ENCODE measurements around the gene PPP2R1A.
"Not testable (repeated sequence)": the region's sequence is repeated elsewhere in the genome, so short reads cannot be mapped to it uniquely, and the experiment has no call there.

The PPP2R1A gene

DNA sequence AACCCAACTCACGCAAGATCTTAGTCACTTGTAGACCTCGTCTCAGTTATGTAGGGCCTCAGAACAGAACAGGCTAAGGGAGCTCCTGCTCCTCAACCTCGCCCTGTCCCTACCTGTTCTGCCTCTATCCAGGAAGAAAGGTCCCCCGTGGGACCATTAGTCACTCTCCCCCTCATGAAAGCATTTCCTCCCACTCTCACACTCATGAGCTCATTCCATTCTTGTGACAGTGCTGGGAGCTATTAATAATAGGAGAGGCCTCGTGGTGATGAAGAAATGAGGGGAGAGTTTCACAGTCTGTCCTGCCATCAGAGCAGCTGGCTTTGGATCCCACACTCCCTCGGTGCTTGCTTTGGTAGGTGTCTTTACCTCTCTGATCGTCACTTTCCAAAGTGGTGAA, 10.2 kb downstream of the PPP2R1A start:
- H3K27ac ChIP-seq = peak overlapping the region; percentile 66
- peak; percentile 58 for DNase-seq (ENCODE audit: low read depth, low spot score)

DNA sequence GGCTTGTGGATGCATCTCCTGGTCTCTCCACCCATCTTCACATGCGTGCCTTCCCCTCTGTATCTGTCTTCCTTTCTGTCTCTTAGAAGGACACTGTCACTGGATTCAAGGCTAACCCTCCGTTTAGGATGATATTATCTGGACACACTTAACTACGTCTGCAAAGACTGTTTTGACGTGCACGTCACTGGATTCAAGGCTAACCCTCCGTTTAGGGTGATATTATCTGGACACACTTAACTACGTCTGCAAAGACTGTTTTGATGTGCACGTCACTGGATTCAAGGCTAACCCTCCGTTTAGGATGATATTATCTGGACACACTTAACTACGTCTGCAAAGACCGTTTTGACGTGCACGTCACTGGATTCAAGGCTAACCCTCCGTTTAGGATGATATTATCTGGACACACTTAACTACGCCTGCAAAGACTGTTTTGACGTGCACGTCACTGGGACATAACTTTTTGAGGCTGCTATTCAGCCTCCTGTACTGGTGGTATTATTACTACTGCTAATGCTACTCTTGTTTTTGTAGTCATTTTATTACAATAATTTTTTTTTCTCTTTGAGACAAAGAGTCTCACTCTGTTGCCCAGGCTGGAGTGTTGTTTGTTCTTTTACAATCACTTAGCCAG, 11.0 kb downstream of the PPP2R1A start:
- not testable (repeated sequence) for DNase-seq (ENCODE audit: low read depth, low spot score)
- H3K27ac ChIP-seq = peak overlapping the region; percentile 66

DNA sequence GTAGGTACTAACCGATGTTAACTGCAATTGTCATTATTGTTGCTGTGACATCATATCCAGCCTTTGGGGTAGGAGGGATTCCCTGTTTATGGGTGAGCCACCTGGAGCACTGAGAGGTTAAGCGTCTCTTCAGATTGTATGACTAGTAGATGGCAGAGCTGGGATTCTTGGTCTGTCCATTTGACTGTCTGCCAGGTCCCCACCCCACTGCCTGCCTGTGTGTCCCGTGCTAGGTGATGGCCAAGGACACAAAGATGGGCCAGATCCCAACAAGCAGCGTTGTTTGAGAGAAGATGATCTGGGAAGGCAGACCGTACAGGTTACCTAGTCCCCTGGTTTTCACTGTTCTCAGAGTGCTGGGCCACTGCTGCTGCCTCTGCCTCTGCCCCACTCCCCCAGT, 16.6 kb downstream of the PPP2R1A start:
- no peak for DNase-seq (ENCODE audit: low read depth, low spot score)
- H3K27ac ChIP-seq = no peak overlapping the region

DNA sequence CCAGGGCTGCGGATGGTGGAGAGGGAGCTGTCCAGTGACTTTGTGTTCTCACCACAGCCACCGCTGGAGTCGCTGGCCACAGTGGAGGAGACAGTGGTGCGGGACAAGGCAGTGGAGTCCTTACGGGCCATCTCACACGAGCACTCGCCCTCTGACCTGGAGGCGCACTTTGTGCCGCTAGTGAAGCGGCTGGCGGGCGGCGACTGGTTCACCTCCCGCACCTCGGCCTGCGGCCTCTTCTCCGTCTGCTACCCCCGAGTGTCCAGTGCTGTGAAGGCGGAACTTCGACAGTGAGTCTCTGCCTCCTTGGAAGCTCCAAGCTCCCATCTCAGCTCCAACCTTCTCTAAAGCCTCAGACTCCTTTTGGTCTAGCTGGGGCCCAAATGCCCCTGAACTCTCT, 21.4 kb downstream of the PPP2R1A start:
- H3K27ac ChIP-seq = no peak overlapping the region
- no peak for DNase-seq (ENCODE audit: low read depth, low spot score)

DNA sequence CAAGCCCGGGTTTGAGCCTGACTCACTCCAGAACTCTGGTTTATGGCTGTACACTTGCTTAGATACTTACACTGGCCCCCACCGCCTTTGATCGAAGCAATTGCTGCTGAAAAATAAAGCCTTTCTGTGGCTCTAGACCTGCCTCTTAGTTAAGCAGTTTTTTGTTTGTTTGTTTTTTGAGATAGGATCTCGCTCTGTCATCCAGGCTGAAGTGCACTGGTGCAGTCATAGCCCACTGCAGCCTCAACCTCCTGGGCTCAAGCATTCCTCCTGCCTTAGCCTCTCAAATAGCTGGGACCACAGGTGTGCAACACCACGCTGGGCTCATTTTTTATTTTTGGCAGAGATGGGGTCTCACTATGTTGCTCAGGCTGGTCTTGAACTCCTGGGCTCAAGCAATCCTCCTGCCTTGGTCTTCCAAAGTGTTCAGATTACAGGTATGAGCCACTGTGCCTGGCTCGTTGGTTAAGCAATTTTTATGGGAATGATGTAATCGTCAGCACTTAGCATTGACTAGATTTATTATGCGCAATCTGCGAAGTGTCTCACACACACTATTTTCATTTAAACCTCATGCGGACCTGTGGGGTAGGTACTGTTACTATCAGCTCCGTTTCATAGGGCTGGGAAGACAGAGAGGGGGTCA, 22.2 kb downstream of the PPP2R1A start:
- DNase-seq (ENCODE audit: low read depth, low spot score) = no peak
- no peak overlapping the region for H3K27ac ChIP-seq

DNA sequence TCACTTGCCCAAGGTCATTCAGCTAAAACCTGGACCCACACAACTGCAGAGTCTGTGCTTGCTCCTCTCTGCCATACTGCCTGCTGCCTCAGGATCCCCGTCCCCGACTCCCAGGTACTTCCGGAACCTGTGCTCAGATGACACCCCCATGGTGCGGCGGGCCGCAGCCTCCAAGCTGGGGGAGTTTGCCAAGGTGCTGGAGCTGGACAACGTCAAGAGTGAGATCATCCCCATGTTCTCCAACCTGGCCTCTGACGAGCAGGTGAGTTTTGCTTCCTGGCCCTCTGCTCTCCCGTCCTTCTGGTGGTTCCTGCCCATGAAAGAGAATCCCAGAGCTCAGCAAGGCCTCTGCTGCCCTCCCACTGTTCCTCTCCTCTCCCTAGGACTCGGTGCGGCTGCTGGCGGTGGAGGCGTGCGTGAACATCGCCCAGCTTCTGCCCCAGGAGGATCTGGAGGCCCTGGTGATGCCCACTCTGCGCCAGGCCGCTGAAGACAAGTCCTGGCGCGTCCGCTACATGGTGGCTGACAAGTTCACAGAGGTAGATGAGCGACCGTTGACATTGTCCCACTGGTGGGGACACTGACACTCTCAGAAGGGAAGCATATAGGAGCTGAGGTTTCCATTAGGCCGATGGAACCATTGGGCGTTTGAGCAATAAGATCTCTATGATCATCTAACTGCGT, 22.9 kb downstream of the PPP2R1A start:
- no peak for DNase-seq (ENCODE audit: low read depth, low spot score)

DNA sequence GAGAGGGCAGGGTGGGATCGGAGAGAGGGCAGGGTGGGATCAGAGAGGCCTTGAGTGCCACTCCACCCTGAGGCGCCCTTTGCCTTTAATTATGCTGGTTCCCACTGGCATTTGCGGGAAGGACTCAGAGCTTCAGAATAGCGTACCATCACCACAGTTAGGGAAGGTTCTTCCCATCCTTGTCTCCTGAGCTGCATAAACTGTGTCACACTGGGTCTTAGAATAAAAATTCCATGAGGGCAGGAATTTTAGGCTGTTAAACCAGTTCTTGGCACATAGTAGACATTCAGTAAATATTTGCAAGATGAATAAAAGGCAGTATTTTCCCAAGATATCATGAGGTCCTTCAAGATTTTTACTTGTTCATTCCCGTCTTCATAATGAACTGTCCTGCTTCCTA, 24.4 kb downstream of the PPP2R1A start:
- H3K27ac ChIP-seq = no peak overlapping the region
- DNase-seq (ENCODE audit: low read depth, low spot score) = no peak

More for the DNA sequence above, 22.9 kb downstream of the PPP2R1A start:
- H3K27ac ChIP-seq = no peak overlapping the region

DNA sequence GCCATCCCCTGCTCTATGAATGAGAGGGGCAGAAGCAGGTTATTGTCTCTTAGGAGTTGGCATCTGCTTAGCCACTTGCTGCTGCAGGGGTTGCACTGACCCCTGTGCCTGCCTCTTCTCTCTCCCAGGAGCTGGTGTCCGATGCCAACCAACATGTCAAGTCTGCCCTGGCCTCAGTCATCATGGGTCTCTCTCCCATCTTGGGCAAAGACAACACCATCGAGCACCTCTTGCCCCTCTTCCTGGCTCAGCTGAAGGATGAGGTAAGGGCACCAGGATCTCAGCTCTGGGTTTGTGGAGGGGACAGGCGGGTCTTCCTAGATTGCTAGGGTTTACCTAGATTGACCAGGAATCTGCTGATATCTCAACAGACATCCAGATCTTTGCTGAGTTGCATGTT, 26.5 kb downstream of the PPP2R1A start:
- no peak for DNase-seq (ENCODE audit: low read depth, low spot score)
- no peak overlapping the region for H3K27ac ChIP-seq

DNA sequence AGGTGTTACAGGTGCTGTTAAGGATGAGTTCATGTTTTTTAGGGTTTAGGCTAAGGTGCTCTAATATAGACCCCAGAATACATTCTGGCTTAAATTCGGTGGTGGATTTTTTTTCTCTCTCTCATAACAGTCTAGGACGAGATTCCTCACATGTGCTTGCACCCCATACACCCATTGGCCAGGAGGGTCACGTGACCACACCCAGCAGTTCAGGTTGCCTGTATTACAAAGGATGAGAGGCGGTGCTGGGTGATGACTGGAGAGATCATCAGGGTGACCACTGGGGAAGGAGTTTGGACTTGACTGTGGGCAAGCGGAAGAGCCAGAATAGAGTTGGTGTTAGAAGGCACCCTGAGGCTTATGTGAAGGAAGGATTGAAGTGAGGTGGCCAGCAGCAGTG, 27.7 kb downstream of the PPP2R1A start:
- DNase-seq (ENCODE audit: low read depth, low spot score) = no peak
- H3K27ac ChIP-seq = no peak overlapping the region

DNA sequence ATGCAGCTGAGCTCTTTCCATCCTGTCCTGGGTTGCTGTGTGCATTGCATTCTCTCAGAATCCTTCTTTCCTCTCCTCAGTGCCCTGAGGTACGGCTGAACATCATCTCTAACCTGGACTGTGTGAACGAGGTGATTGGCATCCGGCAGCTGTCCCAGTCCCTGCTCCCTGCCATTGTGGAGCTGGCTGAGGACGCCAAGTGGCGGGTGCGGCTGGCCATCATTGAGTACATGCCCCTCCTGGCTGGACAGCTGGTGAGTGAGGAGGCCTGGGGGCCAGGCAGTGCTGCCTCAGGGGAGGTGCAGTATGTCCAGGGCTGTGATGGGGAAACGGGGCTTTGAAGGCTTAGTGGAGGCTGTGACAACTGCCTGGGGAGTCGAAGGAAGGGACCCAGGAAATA, 29.8 kb downstream of the PPP2R1A start:
- no peak for DNase-seq (ENCODE audit: low read depth, low spot score)
- no peak overlapping the region for H3K27ac ChIP-seq

DNA sequence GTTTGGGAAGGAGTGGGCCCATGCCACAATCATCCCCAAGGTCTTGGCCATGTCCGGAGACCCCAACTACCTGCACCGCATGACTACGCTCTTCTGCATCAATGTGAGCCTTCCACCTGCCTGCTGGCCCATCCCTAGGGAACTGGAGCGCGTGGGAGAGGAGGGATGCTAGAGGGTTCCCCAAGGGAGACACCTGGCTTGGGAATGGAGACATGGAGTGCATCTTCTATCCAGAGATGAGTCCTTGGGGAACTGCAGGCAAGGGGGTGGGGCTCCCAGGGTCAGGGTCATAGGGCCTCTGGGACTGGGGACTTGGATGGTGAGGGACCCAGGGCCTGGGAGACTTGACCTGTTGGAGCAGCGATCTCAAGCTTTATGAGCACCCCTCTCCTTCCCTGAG, 31.2 kb downstream of the PPP2R1A start:
- no peak for DNase-seq (ENCODE audit: low read depth, low spot score)
- no peak overlapping the region for H3K27ac ChIP-seq

DNA sequence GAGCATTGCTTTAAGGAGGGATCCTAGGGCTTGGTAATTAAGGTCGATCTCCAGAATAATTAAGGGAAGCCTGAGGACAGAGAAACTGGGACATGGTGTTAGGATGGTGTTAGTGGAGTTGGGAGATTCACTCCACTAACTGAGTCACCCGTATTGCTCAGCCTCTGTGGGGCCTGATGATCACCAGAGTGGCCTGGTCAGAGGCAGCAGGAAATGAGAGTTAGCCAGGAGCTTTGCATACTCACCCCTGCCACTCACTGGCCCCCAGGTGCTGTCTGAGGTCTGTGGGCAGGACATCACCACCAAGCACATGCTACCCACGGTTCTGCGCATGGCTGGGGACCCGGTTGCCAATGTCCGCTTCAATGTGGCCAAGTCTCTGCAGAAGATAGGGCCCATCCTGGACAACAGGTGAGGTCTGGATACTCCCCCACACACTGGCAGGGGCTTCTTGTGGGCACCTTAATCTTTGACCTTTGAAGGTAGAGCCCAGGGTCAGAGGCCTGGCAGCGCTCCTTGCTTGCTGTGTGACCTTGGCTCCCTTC, 32.1 kb downstream of the PPP2R1A start:
- no peak for DNase-seq (ENCODE audit: low read depth, low spot score)

DNA sequence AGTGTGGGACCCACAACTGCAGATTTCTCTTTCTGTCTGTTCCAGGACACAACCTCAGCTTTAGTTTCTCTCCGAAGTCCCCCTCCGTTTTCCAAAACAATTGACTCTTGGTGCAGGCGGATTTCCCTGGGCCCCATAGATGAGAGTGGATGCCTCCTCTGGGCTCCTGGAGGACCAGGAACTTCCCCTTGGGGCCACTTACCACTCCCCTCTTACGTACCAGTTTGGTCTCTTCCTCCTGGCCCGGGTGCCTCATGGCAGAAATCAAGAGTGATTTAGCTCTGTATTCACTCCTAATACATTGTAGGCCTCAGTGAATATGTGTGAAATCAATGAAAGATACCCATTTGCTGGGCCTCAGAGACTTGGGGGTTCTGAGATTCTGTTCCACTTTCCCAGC, 34.4 kb downstream of the PPP2R1A start:
- H3K27ac ChIP-seq = no peak overlapping the region
- no peak for DNase-seq (ENCODE audit: low read depth, low spot score)

More for the DNA sequence above, 32.1 kb downstream of the PPP2R1A start:
- no peak overlapping the region for H3K27ac ChIP-seq

DNA sequence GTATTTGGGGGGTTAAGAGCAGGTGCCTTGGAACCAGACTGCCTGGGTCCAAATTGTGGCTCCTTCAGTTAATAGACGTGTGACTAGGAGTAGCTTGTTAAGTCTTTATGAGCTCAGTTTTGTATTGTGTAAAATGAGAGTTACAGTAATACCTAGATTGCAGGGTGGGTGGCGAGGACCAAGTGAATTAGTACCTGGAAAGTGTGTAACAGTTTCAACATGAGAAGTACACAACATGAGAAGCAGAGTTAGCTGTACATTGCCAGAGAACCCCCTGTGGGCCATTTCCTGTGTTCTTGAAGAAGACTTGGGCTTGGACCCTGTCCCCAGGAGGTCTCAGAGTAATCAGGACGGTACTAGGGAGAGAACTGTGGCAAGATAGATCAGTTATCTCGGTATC, 36.8 kb downstream of the PPP2R1A start:
- no peak for DNase-seq (ENCODE audit: low read depth, low spot score)
- H3K27ac ChIP-seq = no peak overlapping the region

DNA sequence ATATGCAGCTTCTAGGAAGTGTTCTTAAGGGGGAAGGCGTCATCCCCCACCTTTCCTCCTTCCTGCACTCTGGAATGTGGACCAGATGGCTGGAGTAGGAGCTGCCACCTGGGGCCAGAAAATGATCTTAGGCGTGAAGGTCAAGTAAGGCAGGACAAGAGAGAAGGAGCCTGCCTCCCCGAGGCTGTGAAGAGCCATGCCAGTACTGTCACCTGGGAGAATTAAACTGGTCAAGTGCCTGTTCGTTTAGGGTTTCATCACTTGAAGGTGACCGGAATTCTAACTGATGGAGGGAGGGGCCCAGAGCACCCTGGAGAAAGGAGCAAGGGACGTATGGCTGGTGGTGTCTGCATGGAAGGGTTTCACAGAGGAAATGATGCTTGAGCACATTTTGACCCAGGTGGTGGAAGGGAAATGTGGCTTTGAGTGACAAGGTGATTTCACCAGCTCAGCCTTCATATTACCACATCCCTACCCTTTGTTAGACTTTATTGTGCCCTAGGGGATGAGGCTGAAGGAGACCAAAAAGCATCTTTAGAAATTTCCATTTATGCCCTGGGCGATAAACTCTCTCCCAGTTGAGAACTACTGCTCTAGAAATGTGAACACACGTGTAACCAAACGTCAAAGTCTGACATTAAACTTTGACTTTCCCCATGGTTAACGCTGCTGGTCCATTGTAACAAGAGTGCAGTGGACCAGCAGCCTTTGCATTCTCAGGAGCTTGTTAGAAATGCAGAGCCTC, 37.5 kb downstream of the PPP2R1A start:
- H3K27ac ChIP-seq = no peak overlapping the region
- no peak for DNase-seq (ENCODE audit: low read depth, low spot score)

DNA sequence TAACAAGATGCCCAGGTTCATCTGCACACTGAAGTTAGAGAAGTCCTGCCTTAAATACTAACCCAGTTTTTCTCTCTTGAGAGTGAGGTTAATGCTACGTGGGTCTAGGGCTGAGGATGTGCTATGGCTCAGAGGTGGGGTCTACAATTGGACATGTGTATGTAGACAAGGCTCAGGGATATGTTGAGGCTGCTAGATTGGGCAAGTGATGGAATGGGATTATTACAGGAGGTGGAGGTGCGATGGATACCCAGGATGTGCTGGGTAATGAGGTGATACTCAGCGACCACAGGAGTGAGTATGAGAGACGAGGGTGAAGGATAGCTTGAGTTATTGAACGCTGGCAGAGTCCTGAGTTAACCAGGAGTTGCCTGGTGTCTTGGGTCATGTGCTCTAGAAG, 38.1 kb downstream of the PPP2R1A start:
- H3K27ac ChIP-seq = no peak overlapping the region
- no peak for DNase-seq (ENCODE audit: low read depth, low spot score)

DNA sequence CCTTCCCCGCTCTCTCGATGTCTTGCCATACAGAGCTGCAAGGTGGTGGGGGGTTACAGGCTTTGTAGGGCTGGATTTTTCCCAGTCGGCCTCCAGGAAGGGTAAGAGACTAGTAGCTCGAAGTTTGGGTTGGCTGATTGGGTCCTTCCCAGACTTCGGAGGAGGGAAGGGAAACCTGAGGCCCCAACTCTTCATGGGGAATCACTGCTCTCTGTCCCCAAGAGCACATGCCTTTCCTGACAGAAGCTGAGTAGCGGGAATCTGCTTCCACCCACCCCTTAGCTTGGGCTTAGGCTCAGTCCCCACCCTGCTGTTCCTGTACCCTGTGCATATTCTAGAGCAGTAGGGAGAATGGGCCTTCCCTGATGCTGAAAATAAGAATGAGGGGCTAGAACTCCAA, 39.7 kb downstream of the PPP2R1A start:
- no peak overlapping the region for H3K27ac ChIP-seq
- no peak for DNase-seq (ENCODE audit: low read depth, low spot score)

DNA sequence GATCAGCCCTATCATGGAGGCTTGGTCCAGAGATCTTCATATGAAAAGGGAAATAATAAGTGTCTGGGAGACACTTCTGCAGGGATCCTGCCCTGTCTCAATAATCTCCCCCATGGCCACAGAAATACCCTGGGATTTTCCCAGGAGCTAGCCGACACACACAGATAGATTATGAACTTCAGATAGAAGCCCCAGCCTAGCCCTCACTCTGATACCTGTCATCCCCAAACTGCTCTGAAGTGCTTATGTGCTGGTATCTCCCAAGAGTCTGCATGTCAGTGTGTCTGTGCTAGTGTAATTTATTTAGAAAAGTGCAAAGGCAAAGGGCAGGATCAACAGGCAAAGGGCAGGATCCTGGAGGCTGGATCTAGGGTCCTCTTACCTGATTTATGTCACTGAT, 40.8 kb downstream of the PPP2R1A start:
- H3K27ac ChIP-seq = peak overlapping the region; percentile 56
- no peak for DNase-seq (ENCODE audit: low read depth, low spot score)

DNA sequence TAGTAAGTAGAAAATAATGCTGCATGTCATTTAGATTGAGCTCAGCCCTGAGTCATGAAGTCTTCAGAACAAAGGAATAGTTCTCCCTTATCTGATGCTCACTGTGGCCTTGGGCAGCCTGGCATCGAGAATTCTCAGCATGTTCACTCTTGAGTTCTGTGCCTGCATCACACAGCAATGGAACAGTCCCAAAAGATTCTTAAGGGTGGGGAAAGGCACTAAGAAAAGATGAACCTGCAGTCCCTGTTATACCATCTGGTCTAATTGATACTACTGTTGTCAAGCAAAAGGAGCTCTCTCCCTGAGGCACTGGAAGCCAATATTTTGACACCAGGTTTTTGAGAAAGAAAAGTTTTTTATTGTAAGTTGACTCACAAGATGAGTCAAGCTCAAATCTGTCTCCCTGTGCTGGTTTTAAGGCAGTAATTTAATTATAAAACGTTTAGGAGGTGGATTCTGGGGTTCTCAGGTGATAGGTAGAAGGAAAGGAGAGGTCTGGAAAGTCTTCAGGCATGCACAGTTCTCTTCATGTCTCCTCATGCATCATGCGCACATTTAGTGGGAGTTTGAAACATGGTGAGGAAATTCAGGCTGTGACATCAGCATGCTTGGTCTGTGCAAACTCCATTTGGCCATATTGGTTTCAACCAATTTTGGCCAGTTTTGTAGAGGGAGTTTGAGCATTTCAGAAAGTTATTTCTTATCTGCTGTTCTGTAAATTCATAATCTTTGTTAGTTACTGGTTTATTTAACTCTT, 41.5 kb downstream of the PPP2R1A start:
- H3K27ac ChIP-seq = peak overlapping the region; percentile 56
- peak; percentile 49 for DNase-seq (ENCODE audit: low read depth, low spot score)

DNA sequence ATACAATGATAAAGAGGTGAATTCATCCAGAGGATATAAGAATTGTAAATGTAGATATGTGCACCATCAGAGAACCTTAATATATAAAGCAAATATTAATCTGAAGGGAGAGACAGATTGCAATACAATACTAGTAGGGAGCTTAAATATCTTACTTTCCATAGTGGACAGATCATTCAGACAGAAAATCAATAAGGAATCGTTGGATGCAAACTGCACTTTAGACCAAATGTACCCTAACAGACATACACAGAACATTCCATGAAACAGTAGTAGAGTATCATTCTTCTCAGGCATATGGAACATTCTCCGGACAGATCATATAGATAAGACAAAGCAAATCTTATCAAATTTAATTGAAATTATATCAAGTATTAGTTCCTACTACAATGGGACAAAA, 44.6 kb downstream of the PPP2R1A start:
- H3K27ac ChIP-seq = no peak overlapping the region
- DNase-seq (ENCODE audit: low read depth, low spot score) = no peak
